Neural cell (in vitro differentiated cells): Measurements from ENCODE around the gene P2RX2.

Experiments
- CTCF ChIP-seq: fragments of 450-650 bp; IDR thresholded peaks from 2 replicates; pipeline ENCODE4 v1.5.1; 2014; ENCODE audit warnings: antibody characterized with exemption, mild to moderate bottlenecking, moderate library complexity; ENCODE audit not compliant: poor library complexity, severe bottlenecking
- EP300 ChIP-seq: fragments of 450-650 bp; conservative IDR thresholded peaks from 2 replicates; pipeline ENCODE4 v1.6.1; 2014; ENCODE audit warnings: antibody characterized with exemption, mild to moderate bottlenecking, moderate library complexity; ENCODE audit not compliant: poor library complexity, severe bottlenecking
- EZH2 ChIP-seq: fragments of 200-600, 300-800 bp; shearing (Covaris generic), sonication (generic); IDR thresholded peaks from 2 replicates; pipeline ENCODE4 v1.6.1; 2014; ENCODE audit warnings: antibody characterized with exemption, low read length, borderline replicate concordance, mild to moderate bottlenecking; ENCODE audit not compliant: insufficient read depth, poor library complexity, severe bottlenecking
- MXI1 ChIP-seq: fragments of 450-650 bp; conservative IDR thresholded peaks from 2 replicates; pipeline ENCODE4 v1.6.1; 2014; ENCODE audit warnings: antibody characterized with exemption, mild to moderate bottlenecking; ENCODE audit not compliant: poor library complexity, severe bottlenecking
- POLR2AphosphoS5 ChIP-seq: IDR thresholded peaks from 2 replicates; pipeline ENCODE4 v1.6.1; 2012
- REST ChIP-seq: IDR thresholded peaks from 2 replicates; pipeline ENCODE4 v1.6.1; 2012; ENCODE audit warnings: borderline replicate concordance
- TAF1 ChIP-seq: IDR thresholded peaks from 2 replicates; pipeline ENCODE4 v1.6.1; 2012; ENCODE audit warnings: low read depth

GRCh38 chr12:132582058-132582420 lies 36.5 kb upstream of the P2RX2 start:
- TF ChIP-seq CTCF: no peak
- TF ChIP-seq EZH2: no peak
- TF ChIP-seq POLR2AphosphoS5: no peak
- TF ChIP-seq MXI1: no peak
- TF ChIP-seq REST: no peak
- no peak for TF ChIP-seq TAF1
- no peak for TF ChIP-seq EP300
